Epithelial cell of proximal tubule (primary cell): ENCODE results near the gene MYO3B. TPM values are rescaled to one million over a fixed set of nuclear protein-coding genes. Genes with fewer than 3 reads are reported as not detected.

Experiments used
- DNase-seq: peaks from one replicate; pipeline ENCODE4 v3.0.0-alpha.2; 2011; ENCODE audit warnings: low read depth
- H3K4me3 ChIP-seq: 2 replicates; pipeline ENCODE4 v1.5.1; 2011; ENCODE audit warnings: low read depth, mild to moderate bottlenecking, low read length
- CTCF ChIP-seq: conservative IDR thresholded peaks from 2 replicates; pipeline ENCODE4 v1.5.1; 2012; ENCODE audit warnings: low read depth, mild to moderate bottlenecking, low read length
- total RNA-seq: library from RNA; depleted of rRNA; stranded (reverse); fragments of >200 nt; gene quantifications from 2 replicates; pipeline ENCODE4 v1.2.3, GENCODE V29; 2015

MYO3B gene
- 0.35 and 1.4 TPM in 2 replicates for total RNA-seq

GRCh38 chr2:170177950-170178781 lies at the start of gene MYO3B:
MYO3B (plus strand) TSS chr2:170178147; CDS start chr2:170178288, 141 bp downstream.
- DNase-seq, result peak; percentile 52
- no peak within 1 kb of the TSS for H3K4me3 ChIP-seq
- TF ChIP-seq CTCF, result no peak

- H3K4me3 ChIP-seq, result no peak overlapping the region
- no peak for DNase-seq
- no peak for TF ChIP-seq CTCF
These were observed 38.5 kb upstream of the MYO3B start for GRCh38 chr2:170139276-170139967.

GRCh38 chr2:170140561-170140960 lies 37.4 kb upstream of the MYO3B start:
- TF ChIP-seq CTCF, result no peak
- H3K4me3 ChIP-seq, result no peak overlapping the region
- DNase-seq, result no peak

- DNase-seq, result no peak
- H3K4me3 ChIP-seq, result no peak overlapping the region
- no peak for TF ChIP-seq CTCF
These were observed 36.1 kb upstream of the MYO3B start for GRCh38 chr2:170141865-170142264.

GRCh38 chr2:170142502-170142901 lies 35.4 kb upstream of the MYO3B start:
- TF ChIP-seq CTCF, result no peak
- no peak for DNase-seq
- H3K4me3 ChIP-seq, result no peak overlapping the region

- H3K4me3 ChIP-seq, result no peak overlapping the region
- TF ChIP-seq CTCF, result no peak
- DNase-seq, result no peak
These were observed 34.8 kb upstream of the MYO3B start for GRCh38 chr2:170143045-170143717.
